ENCODE measurements around the gene HTR1B.

The HTR1B gene

GRCh38 chr6:77455271-77455670 lies 8.0 kb downstream of the HTR1B start:
- DNase-seq = no peak

DNA sequence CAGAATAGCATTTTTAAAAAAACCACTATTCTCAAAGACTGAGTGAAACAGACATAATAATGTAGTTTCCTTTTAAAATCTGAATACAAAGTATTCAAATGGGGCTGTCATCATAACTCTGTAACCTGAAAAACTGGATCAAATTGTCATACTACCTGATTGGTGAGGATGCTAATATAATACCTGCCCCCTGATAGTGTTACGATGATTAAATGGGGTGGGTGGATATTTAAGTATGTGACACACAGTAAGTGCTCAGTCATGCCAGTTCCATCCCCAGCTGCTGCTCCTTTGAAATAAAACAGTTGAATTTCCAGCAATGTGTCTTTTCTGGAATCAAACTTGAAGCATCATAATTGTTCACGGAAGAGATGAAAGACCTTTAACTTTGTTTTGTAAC lies 8.9 kb downstream of the HTR1B start:
- no peak for DNase-seq

- DNase-seq = no peak
Observed at GRCh38 chr6:77451466-77451865, 11.8 kb downstream of the HTR1B start.

DNA sequence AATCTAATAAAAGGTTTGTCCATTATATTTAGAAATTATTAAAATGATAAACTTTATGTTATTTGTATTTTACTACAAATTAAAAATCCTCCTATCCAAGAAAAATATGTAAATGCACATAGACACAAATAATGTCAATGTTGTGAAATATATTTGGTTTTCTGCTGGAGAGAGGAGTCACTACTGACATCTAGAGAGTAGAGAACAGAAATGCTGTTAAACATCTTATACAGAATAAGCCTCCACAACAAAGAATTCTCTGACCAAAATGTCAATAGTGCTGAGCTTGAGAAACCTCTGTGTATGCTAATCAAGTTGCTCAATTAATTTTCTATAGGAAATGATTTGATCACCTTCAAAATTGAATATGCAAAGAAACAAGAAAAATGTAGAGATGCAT lies 12.4 kb downstream of the HTR1B start:
- no peak for DNase-seq

DNA sequence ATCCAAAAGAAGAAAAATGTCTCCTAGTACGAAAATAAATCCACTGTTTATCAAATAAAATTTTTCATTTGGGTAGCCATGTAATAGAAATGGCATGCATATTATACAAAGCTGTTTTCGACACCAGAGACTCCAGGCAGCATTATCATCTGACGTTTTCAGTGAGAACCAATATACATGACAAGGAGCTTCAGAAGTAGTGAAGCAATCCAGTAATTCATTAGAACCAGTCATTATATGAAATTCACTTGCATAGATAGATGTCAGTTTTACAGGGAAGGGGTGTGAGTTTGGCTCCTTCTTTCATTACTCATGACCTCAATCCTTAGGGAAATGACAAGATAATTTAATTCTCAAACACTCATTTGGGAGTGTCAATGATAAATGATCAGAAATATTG lies 14.7 kb downstream of the HTR1B start:
- DNase-seq = no peak

GRCh38 chr6:77447254-77447653 lies 16.0 kb downstream of the HTR1B start:
- DNase-seq = no peak

DNA sequence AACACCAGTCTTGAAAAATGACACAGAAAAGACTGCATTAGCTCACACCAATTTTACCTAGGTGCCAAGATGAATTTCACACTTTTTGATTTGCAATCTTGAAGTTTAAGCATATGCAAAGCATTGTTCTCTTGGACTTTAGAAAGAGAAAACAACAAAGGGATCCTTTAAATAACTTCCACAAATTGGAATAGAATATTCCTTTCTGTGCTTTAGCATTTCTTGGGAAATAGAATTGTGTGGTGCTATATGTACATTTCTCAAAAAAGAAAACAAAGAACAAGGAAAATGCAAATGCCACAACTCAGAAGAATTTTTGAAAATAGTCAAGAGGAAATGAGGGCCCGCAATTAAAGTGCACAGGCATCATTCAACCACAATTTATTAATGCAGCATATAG lies 17.0 kb downstream of the HTR1B start:
- no peak for DNase-seq

DNA sequence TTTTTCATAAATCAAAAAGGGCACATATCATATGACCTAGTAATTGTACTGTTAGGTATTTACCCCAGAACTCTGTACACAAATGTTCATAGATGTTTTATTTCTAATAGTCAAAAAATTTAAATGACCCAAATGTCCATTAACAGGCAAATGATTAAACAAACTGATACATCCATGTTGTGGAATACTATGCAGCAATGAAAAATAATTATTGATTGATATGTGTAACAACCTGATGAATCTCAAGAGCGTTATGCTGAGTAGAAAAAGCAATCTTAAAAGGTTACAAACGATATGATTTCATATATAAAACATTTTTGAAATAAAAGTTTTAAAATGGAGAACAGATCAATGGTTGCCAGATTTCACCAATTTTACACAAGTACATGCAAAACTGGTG lies 18.1 kb downstream of the HTR1B start:
- DNase-seq = no peak

GRCh38 chr6:77440206-77440976 lies 22.9 kb downstream of the HTR1B start:
- DNase-seq = no peak

GRCh38 chr6:77433888-77434287 lies 29.4 kb downstream of the HTR1B start:
- DNase-seq = no peak

GRCh38 chr6:77430504-77430903 lies 32.8 kb downstream of the HTR1B start:
- DNase-seq = no peak

DNA sequence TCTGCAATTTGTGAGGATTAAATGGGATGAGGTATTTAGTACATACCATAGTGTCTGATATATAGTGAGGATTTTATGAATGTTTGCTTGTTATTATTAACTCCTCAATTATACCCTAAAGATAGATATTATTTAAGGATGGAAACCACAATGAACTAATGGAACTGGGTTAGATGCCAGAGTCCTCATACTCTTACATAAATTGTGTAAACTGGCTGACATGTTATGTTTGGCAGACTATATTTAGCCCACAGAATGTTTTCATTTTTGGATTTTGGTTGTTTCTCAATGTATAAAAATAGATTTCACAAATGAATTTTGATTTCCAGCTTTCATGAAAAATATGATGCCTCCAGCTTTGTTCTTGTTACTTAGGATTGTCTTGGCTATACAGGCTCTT lies 37.6 kb downstream of the HTR1B start:
- DNase-seq = no peak

GRCh38 chr6:77425216-77425615 lies 38.1 kb downstream of the HTR1B start:
- DNase-seq = no peak

- no peak for DNase-seq
Observed at GRCh38 chr6:77424761-77425160, 38.5 kb downstream of the HTR1B start.

DNA sequence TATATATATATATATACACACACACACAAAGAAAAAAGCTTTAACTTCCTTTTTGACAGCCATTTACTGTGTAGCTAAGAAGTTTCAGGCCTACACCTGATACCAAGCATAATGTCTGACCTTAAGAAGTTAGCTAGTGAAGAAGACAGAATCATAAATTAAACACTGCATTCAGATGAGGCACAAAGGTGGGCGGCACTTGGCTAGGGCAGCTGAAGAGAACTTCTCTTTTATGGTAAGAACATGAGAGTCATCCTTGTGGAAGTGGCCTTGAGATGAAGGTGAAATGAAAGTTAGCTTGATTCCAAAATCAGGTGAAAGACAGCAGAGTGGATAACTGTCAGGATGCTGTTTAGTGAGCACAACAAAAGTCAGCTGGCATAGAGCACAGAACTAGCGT lies 46.5 kb downstream of the HTR1B start:
- no peak for DNase-seq

- DNase-seq = no peak
Observed at GRCh38 chr6:77415706-77416105, 47.6 kb downstream of the HTR1B start.
